GM19452 (cell line): ENCODE data around the gene IL36B.

Experiments used
- ATAC-seq: cut with Tn5 transposase; IDR thresholded peaks from one replicate; pipeline ENCODE4 v1.9.1; 2021; ENCODE audit not compliant: unreplicated experiment

The IL36B gene

DNA sequence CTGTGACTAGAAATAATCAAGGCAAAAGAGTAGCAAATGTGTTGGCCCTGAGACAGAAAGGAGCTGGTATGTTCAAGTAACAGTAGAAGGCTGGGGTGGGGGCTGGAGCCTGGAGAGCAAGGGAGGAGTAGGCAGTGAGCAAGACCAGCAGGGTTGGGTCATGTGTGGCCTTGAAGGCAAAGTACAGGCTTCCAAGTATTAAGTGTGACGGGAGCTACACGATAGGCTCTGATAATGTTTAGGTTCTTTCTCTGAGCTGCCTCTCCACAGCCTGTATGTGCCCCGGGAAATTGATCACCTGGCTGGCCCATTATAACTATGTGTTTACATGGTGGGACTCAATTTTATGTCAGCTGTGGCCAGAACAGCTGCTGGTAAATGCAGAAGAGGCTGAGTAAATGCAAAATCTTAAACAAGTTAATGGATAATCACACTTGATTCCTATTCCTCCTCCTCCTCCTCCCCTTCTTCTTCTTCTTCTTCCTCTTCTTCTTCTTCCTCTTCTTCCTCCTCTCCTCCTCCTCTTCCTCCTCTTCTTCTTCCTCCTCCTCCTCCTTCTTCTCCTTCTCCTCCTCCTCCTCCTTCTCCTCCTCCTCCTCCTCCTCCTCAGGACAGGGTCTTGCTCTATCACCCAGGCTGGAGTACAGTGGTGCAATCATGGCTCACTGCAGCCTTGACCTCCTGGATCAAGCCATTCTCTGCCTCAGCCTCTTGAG lies 24.4 kb upstream of the IL36B start:
- ATAC-seq = no peak

GRCh38 chr2:113075600-113075999 lies 22.9 kb upstream of the IL36B start:
- no peak for ATAC-seq

GRCh38 chr2:113075030-113075429 lies 22.4 kb upstream of the IL36B start:
- no peak for ATAC-seq

GRCh38 chr2:113073325-113073834 lies 20.7 kb upstream of the IL36B start:
- no peak for ATAC-seq

DNA sequence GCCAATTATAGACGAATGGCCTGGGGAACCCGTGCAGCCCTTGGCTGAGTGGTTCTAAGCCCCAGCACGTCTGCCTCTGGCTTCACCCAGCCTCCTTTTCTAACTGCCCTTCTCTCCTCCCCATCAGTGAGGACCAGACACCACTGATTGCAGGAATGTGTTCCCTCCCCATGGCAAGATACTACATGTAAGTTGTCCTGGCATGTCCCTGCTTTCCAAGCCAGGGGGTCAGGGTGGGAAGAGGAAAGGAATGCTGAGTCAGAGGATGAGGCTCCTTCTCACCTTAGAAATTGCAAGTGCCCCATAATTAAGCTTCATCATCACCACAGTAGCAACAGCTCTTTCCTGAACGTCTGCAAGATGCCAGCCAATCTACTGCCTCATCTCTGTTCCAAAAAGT lies 19.9 kb upstream of the IL36B start:
- no peak for ATAC-seq

DNA sequence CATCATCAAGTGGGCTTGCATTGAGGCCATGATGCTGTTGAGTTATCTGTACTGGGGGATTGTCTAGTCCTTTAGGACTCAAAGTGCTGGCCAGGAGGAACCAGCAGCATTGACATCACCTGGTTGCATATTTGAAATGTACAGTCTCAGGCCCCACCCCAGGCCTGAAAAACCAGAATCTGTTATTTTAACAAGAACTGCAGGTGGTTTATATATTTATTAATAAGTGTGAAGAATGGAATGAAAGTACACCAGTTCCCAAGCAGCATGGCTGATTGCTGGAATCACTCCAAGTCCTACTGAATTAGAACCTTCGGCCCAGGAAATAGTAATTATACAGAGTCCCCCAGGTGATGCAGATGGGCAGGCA lies 17.9 kb upstream of the IL36B start:
- ATAC-seq = no peak

- ATAC-seq = no peak
Observed at GRCh38 chr2:113069676-113070605, 17.3 kb upstream of the IL36B start.

DNA sequence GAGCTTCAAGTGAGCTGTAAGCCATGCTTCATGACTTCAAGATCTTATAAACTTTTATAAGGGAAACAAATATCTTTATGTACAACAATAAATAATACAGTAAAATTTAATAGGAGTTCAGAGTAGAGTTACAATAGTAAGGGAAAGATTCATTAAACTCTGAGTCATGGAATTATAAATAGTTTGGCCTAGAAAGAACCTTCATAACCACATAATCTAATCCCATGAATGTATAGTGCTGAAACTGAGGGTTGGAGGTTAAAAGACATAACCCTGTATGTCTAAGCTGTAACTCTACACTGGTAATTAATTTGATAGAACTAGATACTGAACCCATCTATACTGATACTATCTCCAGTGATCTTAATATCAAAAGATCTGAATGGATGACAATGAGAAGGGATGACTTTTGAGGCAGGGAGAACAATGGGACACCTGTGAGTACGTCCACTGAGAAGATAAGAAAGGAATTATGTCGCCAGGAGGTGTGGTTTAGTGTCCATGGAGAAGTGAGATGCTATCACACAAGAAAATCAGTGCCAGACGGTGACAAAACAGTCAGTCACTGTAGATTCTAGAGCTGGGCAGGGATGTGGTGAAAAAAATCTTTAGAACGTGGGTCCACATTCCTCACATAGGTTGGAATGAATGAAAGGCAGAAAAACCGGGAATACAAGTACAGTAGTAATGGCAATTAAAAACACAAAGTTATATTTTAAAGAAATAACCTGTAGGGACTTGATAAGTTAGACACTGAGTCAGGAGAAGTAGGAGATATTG lies 16.2 kb upstream of the IL36B start:
- ATAC-seq = no peak

DNA sequence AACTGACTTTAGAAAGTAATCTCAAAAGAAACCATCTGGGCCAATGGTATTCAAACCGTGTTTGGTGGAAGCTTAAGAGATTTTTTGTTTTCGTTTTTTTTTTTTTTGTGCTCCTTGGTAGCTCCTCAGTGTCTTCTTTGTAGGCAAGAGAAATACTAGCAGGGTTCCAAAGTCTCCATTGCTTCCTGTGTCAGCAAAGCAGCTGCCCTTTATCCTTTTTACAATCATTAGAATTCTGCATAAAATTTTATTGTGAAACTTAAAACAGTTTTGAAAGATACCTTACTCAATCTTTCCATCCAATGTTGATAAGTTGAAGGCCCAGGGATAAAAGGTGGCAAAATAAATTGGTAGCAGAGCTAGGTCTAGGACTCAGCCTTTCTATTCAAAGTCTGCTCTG lies 15.6 kb upstream of the IL36B start:
- ATAC-seq = no peak

DNA sequence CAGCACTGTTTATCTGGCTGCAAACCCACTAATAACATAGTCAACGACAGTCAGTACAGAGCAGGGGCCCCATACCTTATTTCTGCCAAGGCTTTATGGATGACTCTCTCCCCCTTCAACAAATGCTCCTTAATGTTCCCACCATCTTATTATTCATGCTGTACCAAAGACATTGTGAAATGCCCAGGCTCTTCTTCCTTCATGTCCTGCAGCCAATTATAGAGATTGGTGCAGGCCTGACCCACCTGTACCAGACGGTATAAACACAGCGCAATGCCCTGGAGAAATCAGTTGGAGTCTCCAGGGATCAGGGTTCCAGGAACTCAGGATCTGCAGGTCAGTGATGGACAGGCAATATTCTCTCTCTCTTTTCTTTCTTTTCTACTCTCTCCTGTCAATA lies 15.0 kb upstream of the IL36B start, which contains the start of gene IL1F10:
Gene IL1F10 (plus strand): TSS at position 290 of the 400 bp plus-strand sequence. CDS start 4,769 bp downstream, outside the sequence.
- no peak for ATAC-seq

DNA sequence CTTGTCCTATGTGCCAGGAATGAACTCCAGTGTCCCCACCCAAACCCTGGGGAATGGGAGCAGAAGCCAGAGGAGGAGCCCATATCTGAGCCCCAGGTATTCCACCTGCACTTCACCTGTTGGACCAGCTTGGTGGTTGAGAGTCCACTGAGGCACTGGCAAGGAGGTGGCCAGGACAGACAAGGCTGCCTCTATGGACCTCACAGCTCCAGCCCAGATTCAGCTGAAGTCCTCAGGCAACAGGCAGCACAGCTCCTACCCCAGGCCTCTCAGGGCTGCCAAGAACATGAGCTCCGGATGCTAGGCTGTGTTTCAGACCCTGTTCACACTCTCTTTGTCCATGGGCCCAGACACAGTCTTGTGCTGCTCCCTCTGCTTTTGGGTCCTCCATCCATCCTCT lies 12.2 kb upstream of the IL36B start:
- no peak for ATAC-seq

DNA sequence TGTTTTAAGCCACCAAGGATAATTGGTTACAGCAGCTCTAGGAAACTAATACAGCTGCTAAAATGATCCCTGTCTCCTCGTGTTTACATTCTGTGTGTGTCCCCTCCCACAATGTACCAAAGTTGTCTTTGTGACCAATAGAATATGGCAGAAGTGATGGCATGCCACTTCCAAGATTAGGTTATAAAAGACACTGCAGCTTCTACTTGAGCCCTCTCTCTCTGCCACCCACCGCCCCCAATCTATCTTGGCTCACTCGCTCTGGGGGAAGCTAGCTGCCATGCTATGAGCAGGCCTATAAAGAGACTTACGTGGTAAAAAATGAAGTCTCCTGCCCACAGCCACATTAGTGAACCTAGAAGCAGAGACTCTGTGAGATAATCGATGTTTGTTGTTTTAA lies 11.6 kb upstream of the IL36B start:
- no peak for ATAC-seq

GRCh38 chr2:113061896-113062770 lies 9.5 kb upstream of the IL36B start:
- no peak for ATAC-seq

GRCh38 chr2:113061241-113061640 lies 8.6 kb upstream of the IL36B start:
- no peak for ATAC-seq

DNA sequence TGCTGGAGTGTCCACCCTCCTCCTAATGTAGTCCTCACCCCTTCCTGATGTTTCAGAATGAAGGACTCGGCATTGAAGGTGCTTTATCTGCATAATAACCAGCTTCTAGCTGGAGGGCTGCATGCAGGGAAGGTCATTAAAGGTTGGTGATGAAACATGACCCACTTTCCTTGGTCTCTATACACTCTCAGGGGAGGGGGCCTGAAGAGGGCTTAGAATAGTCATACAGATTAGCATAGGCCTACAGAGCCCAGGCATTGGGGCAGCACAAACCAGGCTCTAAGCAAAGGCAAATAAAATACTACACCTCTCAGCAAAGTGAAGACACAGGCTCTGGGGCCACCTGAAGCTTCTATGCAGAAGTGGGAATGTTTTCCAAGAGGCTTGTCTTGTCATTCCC lies 8.1 kb upstream of the IL36B start:
- no peak for ATAC-seq

DNA sequence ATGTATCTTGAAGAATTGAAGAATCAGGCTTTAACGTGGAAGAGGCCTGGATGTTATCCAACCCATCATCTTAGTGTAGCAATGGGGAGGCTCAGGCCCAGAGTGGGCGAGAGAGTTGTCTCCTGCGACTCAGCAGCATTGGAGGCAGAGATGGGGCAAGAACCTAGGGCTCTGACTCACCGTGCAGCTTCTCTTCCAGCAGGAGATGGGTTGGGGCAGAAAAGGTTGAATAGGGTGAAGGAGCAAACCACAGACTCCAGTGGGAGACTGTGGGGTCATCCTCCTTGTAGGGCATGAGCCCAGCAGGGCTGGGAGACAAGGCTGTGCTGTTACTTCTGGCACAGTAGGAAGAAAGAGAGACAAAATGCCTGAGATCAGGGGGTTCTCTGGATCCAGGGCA lies 7.7 kb upstream of the IL36B start:
- no peak for ATAC-seq

- no peak for ATAC-seq
Observed at GRCh38 chr2:113058998-113059960, 6.6 kb upstream of the IL36B start, which contains the start of gene IL36RN. Gene IL36RN (plus strand): TSS chr2:113059198. CDS start chr2:113059439, 241 bp downstream.

- no peak for ATAC-seq
Observed at GRCh38 chr2:113058411-113058994, 5.8 kb upstream of the IL36B start.

DNA sequence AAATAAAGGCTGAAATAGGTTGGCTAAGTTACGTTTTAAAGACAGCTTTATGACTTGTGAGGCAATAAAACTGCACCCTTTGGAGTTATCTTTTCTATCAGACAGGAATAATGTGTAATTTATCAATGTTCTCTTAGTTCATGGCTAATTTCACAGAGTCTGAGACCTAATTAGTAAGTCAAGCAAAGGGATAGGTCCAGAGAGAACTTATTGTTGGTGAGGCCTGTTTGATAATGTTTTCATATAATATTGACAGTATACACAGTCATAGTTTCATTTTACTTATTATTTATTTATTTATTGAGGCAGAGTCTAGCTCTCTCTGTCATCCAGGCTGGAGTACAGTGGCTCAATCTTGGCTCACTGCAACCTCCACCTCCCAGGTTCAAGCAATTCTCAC lies 4.5 kb upstream of the IL36B start:
- ATAC-seq = no peak
